DMS 273 (cell line): ENCODE measurements around the gene IL11.
"Not testable (repeated sequence)": the region's sequence is repeated elsewhere in the genome, so short reads cannot be mapped to it uniquely, and the experiment has no call there.

Experiments used
- DNase-seq: peaks from one replicate; lab custom pipeline; 2025; ENCODE audit not compliant: unreplicated experiment; lab: John Stamatoyannopoulos, UW

IL11 gene

GRCh38 chr19:55370305-55370988 lies at the start of gene IL11:
Gene IL11 (minus strand): TSS chr19:55370463. CDS start chr19:55370310, 153 bp downstream.
- no peak for DNase-seq

DNA sequence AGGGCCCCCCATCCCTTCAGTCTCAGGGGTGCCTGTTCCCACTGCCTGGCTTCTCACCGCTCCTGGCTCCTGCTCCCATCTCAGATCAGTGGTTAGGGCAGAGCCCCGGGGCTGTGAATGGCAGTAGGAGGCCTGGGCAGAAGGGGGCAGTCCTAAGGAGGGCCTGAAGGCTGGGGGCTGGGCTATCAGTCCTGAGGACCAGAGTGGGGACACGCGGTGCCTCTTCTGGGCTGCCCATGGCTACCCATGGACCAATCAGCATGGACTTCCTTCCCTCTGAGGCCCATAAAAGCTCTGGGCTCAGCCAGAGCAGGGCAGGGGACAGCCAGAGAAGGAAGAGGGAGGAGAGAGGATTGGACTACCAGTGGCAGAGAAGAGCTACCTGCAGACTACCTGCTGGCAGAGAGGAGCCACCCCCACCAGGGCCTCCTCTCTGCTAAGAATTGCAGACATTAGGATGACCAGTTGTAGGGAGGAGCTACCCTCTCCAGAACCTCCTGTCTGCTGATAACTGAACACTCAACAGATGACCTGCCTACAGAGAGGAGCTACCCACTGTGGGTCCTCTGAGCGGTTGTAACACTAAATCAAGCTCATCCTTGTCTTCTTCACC lies 49.5 kb upstream of the IL11 start:
- DNase-seq: no peak

GRCh38 chr19:55419103-55419502 lies 48.8 kb upstream of the IL11 start:
- no peak for DNase-seq

DNA sequence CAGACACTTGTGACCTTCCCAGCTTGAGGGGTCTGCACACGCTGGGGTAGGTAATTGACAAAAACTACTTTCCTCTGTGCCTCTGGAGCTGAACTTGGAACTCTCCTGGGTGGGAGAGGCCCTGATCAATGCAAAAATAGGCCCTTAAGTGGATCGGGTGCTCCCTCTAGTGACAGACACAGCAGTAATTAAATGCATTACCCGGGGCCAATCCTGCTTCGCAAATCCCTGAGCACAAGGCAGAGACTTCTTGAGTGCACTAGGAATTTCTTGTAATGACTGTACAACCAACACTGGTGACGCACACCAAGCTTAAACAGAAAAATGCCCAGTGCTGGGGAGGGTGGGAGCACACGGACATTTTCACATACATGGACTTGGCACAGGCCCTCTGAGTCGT lies 47.9 kb upstream of the IL11 start:
- peak; percentile 88 for DNase-seq

DNA sequence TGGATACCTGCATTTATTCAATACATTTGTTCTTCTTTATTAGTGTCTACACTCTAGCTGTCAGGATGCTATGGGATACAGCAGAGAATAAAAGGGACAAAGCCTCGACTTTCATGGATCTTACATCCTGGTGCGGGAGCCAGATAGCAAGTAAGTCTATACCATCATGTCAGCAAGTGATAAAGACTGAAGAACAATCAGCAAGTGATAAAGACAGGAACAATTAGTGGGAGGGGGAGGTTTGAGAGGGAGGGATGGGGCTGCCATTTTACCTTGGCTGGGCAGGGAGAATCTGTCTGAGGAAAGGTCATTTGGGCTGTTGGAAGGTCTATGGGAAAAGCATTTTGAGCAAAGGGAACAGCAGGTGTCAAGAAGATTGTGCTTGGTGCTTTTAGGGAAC lies 39.9 kb upstream of the IL11 start:
- no peak for DNase-seq

GRCh38 chr19:55409179-55409578 lies 38.9 kb upstream of the IL11 start:
- DNase-seq: not testable (repeated sequence)

- DNase-seq: no peak
Measured at GRCh38 chr19:55408533-55408872, 38.2 kb upstream of the IL11 start.

DNA sequence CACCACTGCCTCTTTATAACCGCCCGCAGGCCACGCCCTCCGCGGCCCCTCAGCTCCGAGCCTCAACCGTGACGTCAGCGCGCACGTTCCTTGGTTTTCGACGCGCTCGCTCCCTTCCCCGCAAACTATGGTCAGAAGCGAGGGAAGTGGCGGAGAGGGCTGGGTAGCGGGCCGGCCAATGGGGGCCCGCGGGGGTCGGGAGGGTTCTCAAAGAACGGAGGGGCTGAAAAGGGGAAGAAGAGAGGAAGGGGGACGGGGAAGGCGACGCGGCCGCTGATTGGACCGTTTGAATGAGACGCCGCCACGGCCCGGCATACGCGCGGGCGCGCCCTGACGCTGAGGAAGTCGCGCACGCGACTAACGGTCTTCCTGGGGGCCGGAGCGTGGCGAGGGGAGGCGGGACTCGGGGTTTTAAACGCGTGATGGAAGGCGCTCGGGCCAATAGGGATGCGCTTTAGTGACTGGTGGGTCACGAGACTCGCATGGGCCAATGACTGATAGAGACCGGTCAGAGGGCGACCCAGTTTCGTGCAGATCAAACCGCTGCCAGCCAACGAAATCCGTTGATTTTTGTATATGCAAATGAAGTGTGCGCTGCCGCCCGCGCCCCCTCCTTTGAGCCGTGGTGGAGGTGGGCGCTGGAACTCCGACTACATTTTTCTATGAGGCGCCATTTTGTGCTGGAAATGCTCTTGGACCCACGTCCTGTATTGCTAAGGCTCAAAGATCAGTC lies 37.7 kb upstream of the IL11 start:
- DNase-seq: peak; percentile 100

DNA sequence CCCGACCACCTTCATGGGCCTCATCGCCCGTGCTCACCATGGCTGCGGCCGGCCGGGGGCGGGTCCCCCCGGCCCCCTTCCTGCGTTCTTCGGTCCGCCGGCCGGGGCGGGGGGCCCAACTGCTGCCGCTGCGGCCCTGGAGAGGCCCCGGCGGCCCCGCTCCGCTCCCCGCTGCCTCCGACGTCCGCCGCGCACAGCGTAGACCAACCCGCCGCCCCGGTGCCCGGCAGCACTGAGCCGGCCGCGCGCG lies 37.2 kb upstream of the IL11 start, which contains the start of gene UBE2S:
TSS of gene UBE2S (minus strand) at position 239 of the 250 bp plus-strand sequence. CDS start at position 40, 199 bp downstream.
- not testable (repeated sequence) for DNase-seq

GRCh38 chr19:55406826-55407549 lies 36.7 kb upstream of the IL11 start:
- peak; percentile 58 for DNase-seq

DNA sequence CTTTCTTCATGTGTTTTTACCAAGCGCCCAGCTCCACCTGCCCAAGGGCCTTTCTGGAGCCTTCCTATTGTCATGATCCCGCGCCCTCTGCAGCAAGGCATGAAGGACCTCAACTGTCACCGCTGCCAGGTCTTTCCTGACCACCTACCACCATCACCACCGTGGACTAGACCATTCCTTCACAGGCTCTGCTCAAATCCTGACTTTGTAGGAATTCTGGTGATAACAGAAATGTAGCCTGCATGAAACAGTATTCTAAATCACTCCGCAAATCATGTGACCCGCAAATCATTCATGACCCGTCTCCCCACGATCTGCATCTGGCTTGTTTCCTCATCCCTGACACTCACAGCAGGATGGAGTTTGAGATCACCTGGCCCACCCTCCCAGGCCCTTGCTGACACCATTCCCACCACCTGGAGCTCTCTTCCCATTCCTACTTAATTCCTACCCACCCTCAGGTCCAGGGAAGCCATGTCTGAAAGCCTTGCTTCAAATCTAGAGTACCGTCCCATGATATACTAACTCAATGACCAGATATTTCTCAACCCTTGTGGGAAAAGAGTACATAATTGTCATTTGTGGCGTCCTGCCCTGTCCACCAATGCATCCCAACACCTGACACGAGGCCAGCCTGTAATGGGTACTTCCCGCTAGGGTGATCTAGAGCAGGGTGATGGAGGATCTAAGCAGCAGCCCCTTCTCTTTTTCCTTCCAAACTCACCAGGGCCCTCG lies 36.0 kb upstream of the IL11 start:
- DNase-seq: no peak

- DNase-seq: no peak
Measured at GRCh38 chr19:55405638-55406037, 35.4 kb upstream of the IL11 start.

- DNase-seq: no peak
Measured at GRCh38 chr19:55402509-55402908, 32.2 kb upstream of the IL11 start.

DNA sequence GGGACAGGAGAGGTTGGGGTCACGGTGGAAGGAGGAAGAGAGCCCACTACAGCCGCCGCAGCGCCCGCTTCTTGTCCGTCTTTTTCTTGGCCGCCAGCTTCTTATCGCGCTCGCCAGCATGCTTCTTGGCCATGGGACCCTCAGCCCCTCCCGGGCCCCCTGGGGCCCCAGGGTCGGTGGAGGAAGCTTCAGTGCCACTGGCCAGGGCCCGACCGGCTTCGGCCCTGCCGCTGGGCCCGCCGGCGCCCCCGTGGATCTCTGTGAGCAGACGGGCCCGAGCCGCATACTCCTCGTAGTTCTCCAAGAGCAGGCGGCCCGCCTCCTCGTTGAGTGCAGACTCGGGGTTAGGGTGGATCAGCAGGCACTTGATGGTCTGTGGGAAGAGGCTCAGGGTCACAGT lies 31.1 kb upstream of the IL11 start:
- DNase-seq: not testable (repeated sequence)

- DNase-seq: no peak
Measured at GRCh38 chr19:55400281-55401087, 30.2 kb upstream of the IL11 start.

GRCh38 chr19:55398200-55398925 lies 28.1 kb upstream of the IL11 start:
- DNase-seq: no peak

DNA sequence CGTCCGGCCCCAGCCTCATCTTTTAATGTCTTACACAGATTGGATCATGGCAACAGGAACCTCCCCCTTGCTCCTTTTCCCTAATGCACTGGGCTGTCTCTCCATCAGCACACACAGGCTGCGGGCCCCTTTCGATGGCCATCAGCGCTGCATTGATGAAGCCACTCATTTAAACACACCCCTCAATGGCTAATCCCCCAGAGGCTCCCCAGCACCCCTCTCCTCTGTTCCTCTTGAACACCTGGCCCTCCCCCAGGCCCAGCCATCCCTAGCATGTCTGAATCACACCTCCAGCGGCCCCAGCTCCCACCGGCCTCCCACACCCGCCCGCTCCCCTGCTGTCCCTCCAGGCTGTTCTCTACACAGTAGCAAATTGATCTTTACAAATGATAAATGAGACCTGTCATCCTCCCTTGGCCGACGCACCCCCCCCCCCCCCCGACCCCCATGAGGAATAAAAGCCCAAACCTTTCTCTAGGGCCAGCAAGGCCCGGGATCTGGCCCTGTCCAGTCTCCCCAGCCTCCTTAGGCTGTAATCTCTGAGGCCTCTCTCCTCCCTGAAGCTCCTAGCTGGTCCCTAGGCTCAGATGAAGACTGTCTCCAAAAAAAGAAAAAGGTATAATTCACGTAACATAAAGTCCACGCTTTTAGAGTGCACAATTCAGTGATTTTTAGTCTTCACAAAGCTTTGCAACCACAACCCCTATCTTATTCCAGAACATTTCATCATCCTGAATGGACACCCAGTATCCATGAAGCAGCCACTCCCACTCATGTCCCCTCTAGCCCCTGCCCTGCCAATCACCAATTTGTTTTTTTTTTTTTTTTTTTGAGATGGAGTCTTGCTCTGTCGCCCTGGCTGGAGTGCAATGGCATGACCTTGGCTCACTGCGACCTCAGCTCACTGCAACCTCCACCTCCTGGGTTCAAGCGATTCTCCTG lies 22.8 kb upstream of the IL11 start:
- no peak for DNase-seq
